ENCODE data around the gene KCNA2. TPM values are rescaled to one million over a fixed set of nuclear protein-coding genes. Genes with fewer than 3 reads are reported as not detected.

Gene KCNA2
- total RNA-seq, 1 donor from 2014 or later: 0.23 TPM

DNA sequence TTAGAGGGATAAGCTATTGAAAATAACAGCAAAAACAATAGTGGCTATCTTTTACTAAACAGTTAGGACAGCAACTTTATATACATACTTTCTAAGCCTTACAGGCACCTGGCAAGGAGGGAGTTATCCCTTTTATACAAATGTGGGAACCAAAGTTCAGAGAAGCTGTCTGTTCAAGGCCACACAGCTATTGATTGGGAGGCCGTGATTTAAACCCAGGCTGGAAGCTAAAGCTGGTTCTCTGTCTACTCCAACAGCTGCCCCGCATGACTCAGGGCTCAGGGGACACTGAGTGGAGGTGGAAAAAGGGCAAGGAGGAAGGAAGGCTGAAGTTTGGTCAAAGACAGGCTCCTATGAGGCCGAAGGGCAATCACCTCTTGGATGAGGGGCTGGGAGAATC lies 26.7 kb downstream of the KCNA2 start:
- Mint-ChIP-seq H3K27me3 (ENCODE audit: unreplicated experiment) (peaks cover 8% of the 10 kb centered on the region), H3K4me3 (ENCODE audit: unreplicated experiment) (no peak overlapping the region), H3K9me3 (ENCODE audit: unreplicated experiment) (no peaks in the 10 kb centered on the region), H3K4me1 (ENCODE audit: unreplicated experiment) (no peaks in the 10 kb centered on the region), H3K36me3 (ENCODE audit: low read depth, unreplicated experiment) (no peaks in the 10 kb centered on the region), H3K27ac (ENCODE audit: unreplicated experiment) (no peak overlapping the region)
- TF ChIP-seq, protein P1, sequence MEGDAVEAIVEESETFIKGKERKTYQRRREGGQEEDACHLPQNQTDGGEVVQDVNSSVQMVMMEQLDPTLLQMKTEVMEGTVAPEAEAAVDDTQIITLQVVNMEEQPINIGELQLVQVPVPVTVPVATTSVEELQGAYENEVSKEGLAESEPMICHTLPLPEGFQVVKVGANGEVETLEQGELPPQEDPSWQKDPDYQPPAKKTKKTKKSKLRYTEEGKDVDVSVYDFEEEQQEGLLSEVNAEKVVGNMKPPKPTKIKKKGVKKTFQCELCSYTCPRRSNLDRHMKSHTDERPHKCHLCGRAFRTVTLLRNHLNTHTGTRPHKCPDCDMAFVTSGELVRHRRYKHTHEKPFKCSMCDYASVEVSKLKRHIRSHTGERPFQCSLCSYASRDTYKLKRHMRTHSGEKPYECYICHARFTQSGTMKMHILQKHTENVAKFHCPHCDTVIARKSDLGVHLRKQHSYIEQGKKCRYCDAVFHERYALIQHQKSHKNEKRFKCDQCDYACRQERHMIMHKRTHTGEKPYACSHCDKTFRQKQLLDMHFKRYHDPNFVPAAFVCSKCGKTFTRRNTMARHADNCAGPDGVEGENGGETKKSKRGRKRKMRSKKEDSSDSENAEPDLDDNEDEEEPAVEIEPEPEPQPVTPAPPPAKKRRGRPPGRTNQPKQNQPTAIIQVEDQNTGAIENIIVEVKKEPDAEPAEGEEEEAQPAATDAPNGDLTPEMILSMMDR (IDR thresholded peaks at IDR 0.05; ENCODE audit: unreplicated experiment): no peak
- DNase-seq (ENCODE audit: low spot score): no peak

DNA sequence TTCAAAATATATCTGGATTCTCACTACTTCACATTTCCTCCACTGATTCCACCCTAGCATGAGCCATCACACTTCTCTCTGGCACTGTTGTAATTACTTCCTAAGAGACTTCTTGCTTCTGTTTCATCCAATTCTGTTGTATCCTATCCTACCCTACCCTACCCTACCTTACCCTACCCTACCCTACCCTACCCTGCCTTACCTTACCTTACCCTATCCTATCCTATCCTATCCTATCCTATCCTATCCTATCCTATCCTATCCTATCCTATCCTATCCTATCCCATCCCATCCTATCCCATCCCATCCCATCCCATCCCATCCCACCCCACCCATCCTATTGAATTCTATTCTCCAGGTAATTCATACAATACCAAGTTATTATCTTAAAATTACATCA lies 29.7 kb downstream of the KCNA2 start:
- Mint-ChIP-seq H3K27ac (ENCODE audit: unreplicated experiment) (no peak overlapping the region), H3K9me3 (ENCODE audit: unreplicated experiment) (no peaks in the 10 kb centered on the region), H3K27me3 (ENCODE audit: unreplicated experiment) (peaks cover 3% of the 10 kb centered on the region), H3K36me3 (ENCODE audit: low read depth, unreplicated experiment) (no peaks in the 10 kb centered on the region), H3K4me3 (ENCODE audit: unreplicated experiment) (no peak overlapping the region), H3K4me1 (ENCODE audit: unreplicated experiment) (no peaks in the 10 kb centered on the region)
- DNase-seq (ENCODE audit: low spot score): no peak
- TF ChIP-seq, protein P1 (IDR thresholded peaks at IDR 0.05; ENCODE audit: unreplicated experiment): no peak

DNA sequence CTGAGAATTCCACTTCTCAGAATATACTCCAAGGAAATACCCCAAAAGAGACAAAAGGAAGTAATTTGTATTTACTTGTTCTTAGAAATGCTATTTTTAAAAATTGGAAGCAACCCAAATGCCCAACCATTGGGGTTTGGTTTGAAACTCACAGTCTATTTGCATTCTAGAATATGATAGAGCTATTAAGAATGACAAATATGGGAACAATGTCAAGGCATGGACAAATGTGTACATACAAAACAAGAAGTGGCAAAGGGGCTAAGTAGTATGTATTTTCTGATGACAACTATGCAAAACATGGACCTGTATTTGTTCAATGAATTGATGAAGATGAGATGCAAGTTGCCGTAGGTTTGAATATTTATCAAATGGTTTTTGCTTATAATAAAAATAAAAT lies 32.8 kb downstream of the KCNA2 start:
- TF ChIP-seq, protein P1 (IDR thresholded peaks at IDR 0.05; ENCODE audit: unreplicated experiment): no peak
- DNase-seq (ENCODE audit: low spot score): no peak
- Mint-ChIP-seq H3K4me3 (ENCODE audit: unreplicated experiment) (no peak overlapping the region), H3K27ac (ENCODE audit: unreplicated experiment) (no peak overlapping the region), H3K9me3 (ENCODE audit: unreplicated experiment) (no peaks in the 10 kb centered on the region), H3K27me3 (ENCODE audit: unreplicated experiment) (peaks cover 2% of the 10 kb centered on the region), H3K36me3 (ENCODE audit: low read depth, unreplicated experiment) (no peaks in the 10 kb centered on the region), H3K4me1 (ENCODE audit: unreplicated experiment) (no peaks in the 10 kb centered on the region)

DNA sequence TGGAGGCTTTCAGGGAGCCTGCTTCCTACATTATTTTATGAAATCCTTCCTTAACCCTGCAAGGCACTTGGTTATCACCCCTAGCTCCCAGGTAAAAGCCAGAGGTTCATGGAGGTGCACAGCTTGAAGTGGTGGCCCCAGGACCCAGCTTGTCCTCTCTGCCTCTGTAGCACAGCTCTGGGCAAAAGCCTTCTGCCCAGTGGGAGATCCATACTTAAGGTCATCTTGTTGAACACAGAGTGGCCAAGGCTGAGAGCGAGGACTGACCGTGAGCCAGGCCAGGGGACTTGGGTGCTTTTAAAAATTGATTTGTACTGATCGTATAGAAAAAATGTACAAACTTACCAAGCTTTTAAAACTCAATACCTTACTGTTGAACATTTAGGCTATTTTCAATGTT lies 33.4 kb downstream of the KCNA2 start:
- H3K27me3 Mint-ChIP-seq (ENCODE audit: unreplicated experiment): peaks cover 2% of the 10 kb centered on the region
- TF ChIP-seq, protein P1 (IDR thresholded peaks at IDR 0.05; ENCODE audit: unreplicated experiment): no peak
- no peak for DNase-seq (ENCODE audit: low spot score)
- no peaks in the 10 kb centered on the region for H3K9me3 Mint-ChIP-seq (ENCODE audit: unreplicated experiment)
- no peaks in the 10 kb centered on the region for H3K36me3 Mint-ChIP-seq (ENCODE audit: low read depth, unreplicated experiment)
- no peak overlapping the region for H3K27ac Mint-ChIP-seq (ENCODE audit: unreplicated experiment)
- no peak overlapping the region for H3K4me3 Mint-ChIP-seq (ENCODE audit: unreplicated experiment)
- H3K4me1 Mint-ChIP-seq (ENCODE audit: unreplicated experiment): no peaks in the 10 kb centered on the region

DNA sequence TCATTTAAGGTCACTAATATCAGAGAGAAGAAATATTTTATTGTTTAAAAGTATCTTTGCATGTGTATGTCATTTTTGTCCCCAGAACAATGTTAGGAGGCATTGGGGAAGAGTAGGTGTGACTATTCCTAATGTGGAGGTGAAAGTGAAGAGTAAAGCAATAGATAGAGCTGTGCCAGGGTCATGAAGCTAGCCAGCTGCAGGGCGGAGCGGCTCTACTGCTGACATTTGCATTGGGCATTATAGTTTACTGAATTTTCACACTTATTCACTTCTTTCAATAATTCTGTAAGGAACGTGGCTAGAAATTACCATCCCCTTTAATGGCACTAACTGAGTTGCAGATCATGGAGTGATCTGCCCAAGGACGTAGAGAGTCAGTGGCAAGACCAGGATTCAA lies 35.3 kb downstream of the KCNA2 start:
- Mint-ChIP-seq H3K9me3 (ENCODE audit: unreplicated experiment) (no peaks in the 10 kb centered on the region), H3K4me3 (ENCODE audit: unreplicated experiment) (no peak overlapping the region), H3K27ac (ENCODE audit: unreplicated experiment) (no peak overlapping the region), H3K27me3 (ENCODE audit: unreplicated experiment) (peaks cover 2% of the 10 kb centered on the region), H3K36me3 (ENCODE audit: low read depth, unreplicated experiment) (no peaks in the 10 kb centered on the region), H3K4me1 (ENCODE audit: unreplicated experiment) (peaks cover 3% of the 10 kb centered on the region)
- DNase-seq (ENCODE audit: low spot score): no peak
- TF ChIP-seq, protein P1 (IDR thresholded peaks at IDR 0.05; ENCODE audit: unreplicated experiment): no peak
